HEK293 (cell line): Measurements from ENCODE around the gene RLF.

Experiments used
- CTCF ChIA-PET: fragments of 350-600 bp; formaldehyde crosslinking; extraction: SDS; loops from one replicate; lab custom pipeline; 2021; ENCODE audit warnings: antibody characterized with exemption; lab: Yijun Ruan, JAX
- POLR2A ChIA-PET: fragments of 300-600 bp; formaldehyde crosslinking; extraction: SDS; loops from one replicate; lab custom pipeline; 2020; ENCODE audit warnings: antibody characterized with exemption, inconsistent platforms; lab: Yijun Ruan, JAX
- H3K27ac ChIP-seq: fragments of 200-500 bp; sonication (Bioruptor generic); 2 replicates; pipeline ENCODE4 v1.5.1; 2014; ENCODE audit warnings: low read depth, low read length, control low read depth, inconsistent platforms; ENCODE audit errors: extremely low read depth
- H3K36me3 ChIP-seq, 2 experiments: fragments of 200-500 bp in 1 of 2; sonication (Bioruptor generic) in 1 of 2; 1 replicate in 1 of 2; 2 replicates in 1 of 2; pipeline ENCODE4 v1.5.1; 2014 to 2017; ENCODE audit warnings: inconsistent platforms in 2 of 2, low read length in 2 of 2; ENCODE audit not compliant: control insufficient read depth in 2 of 2, insufficient read depth in 1 of 2
- H3K4me1 ChIP-seq: fragments of 200-500 bp; sonication (Bioruptor generic); 2 replicates; pipeline ENCODE4 v1.5.1; 2014; ENCODE audit warnings: mild to moderate bottlenecking, low read length, inconsistent platforms; ENCODE audit not compliant: control insufficient read depth, insufficient read depth
- H3K4me3 ChIP-seq: 2 replicates; pipeline ENCODE4 v1.5.1; 2011; ENCODE audit warnings: low read depth, mild to moderate bottlenecking, control low read depth, low read length, moderate library complexity
- H3K9me3 ChIP-seq: fragments of 200-500 bp; sonication (Bioruptor generic); 2 replicates; pipeline ENCODE4 v1.5.1; 2014; ENCODE audit warnings: low read depth, low read length, inconsistent platforms; ENCODE audit not compliant: control insufficient read depth, insufficient read depth
- BCL11B ChIP-seq: fragments of 450-650 bp; formaldehyde crosslinking; IDR thresholded peaks from 2 replicates; pipeline ENCODE4 v1.5.1; 2016; ENCODE audit warnings: low read depth, missing biosample characterization, missing genetic modification characterization
- HOXC10 ChIP-seq: sonication (generic); formaldehyde crosslinking; IDR thresholded peaks from 2 replicates; pipeline ENCODE4 v1.8.1; 2023; ENCODE audit warnings: mild to moderate bottlenecking, missing genetic modification reagents
- KLF16 ChIP-seq: fragments of 450-650 bp; formaldehyde crosslinking; IDR thresholded peaks from 2 replicates; pipeline ENCODE4 v1.5.1; 2017; ENCODE audit warnings: missing biosample characterization, missing genetic modification characterization
- SETDB1 ChIP-seq: IDR thresholded peaks from one replicate; pipeline ENCODE4 v1.6.1; 2017; ENCODE audit warnings: mild to moderate bottlenecking, low read length, moderate library complexity, mixed read lengths; ENCODE audit not compliant: insufficient read length
- ZBTB1 ChIP-seq: fragments of 450-650 bp; formaldehyde crosslinking; IDR thresholded peaks from 2 replicates; pipeline ENCODE4 v1.5.1; 2016; ENCODE audit warnings: missing biosample characterization, missing genetic modification characterization
- ZBTB48 ChIP-seq: fragments of 450-650 bp; formaldehyde crosslinking; IDR thresholded peaks from 2 replicates; pipeline ENCODE4 v1.5.1; 2016; ENCODE audit warnings: missing biosample characterization, missing genetic modification characterization
- ZFHX2 ChIP-seq: fragments of 450-650 bp; formaldehyde crosslinking; conservative IDR thresholded peaks from 2 replicates; pipeline ENCODE4 v1.5.1; 2016; ENCODE audit warnings: missing biosample characterization, missing genetic modification characterization
- ZNF169 ChIP-seq: fragments of 450-650 bp; formaldehyde crosslinking; IDR thresholded peaks from 2 replicates; pipeline ENCODE4 v1.5.1; 2016; ENCODE audit warnings: missing biosample characterization, missing genetic modification characterization
- ZNF214 ChIP-seq: fragments of 450-650 bp; formaldehyde crosslinking; IDR thresholded peaks from 2 replicates; pipeline ENCODE4 v1.5.1; 2017; ENCODE audit warnings: missing biosample characterization, mild to moderate bottlenecking, missing genetic modification characterization, borderline replicate concordance
- ZNF239 ChIP-seq: fragments of 450-650 bp; formaldehyde crosslinking; IDR thresholded peaks from 2 replicates; pipeline ENCODE4 v1.5.1; 2016; ENCODE audit warnings: missing biosample characterization, missing genetic modification characterization
- ZNF292 ChIP-seq: fragments of 450-650 bp; formaldehyde crosslinking; IDR thresholded peaks from 2 replicates; pipeline ENCODE4 v1.5.1; 2016; ENCODE audit warnings: low read depth, missing biosample characterization, missing genetic modification characterization, borderline replicate concordance
- ZNF426 ChIP-seq: fragments of 450-650 bp; formaldehyde crosslinking; IDR thresholded peaks from 2 replicates; pipeline ENCODE4 v1.5.1; 2017; ENCODE audit warnings: missing biosample characterization, missing genetic modification characterization, mild to moderate bottlenecking, inconsistent platforms, moderate library complexity
- ZNF529 ChIP-seq: fragments of 450-650 bp; formaldehyde crosslinking; IDR thresholded peaks from 2 replicates; pipeline ENCODE4 v1.5.1; 2017; ENCODE audit warnings: missing genetic modification characterization, missing biosample characterization; ENCODE audit not compliant: insufficient replicate concordance
- ZNF555 ChIP-seq: fragments of 450-650 bp; formaldehyde crosslinking; conservative IDR thresholded peaks from 2 replicates; pipeline ENCODE4 v1.5.1; 2017; ENCODE audit warnings: missing biosample characterization, mild to moderate bottlenecking, missing genetic modification characterization, inconsistent platforms
- ZNF600 ChIP-seq: fragments of 450-650 bp; formaldehyde crosslinking; IDR thresholded peaks from 2 replicates; pipeline ENCODE4 v1.5.1; 2016; ENCODE audit warnings: missing biosample characterization, missing genetic modification characterization
- ZNF701 ChIP-seq: fragments of 450-650 bp; formaldehyde crosslinking; IDR thresholded peaks from 2 replicates; pipeline ENCODE4 v1.5.1; 2016; ENCODE audit warnings: missing biosample characterization, missing genetic modification characterization
- ZNF768 ChIP-seq: fragments of 450-650 bp; formaldehyde crosslinking; IDR thresholded peaks from 2 replicates; pipeline ENCODE4 v1.5.1; 2018; ENCODE audit warnings: missing biosample characterization, mild to moderate bottlenecking, missing genetic modification characterization
- ZNF785 ChIP-seq: fragments of 450-650 bp; formaldehyde crosslinking; IDR thresholded peaks from 2 replicates; pipeline ENCODE4 v1.5.1; 2016; ENCODE audit warnings: missing biosample characterization, missing genetic modification characterization
- ZNF837 ChIP-seq: fragments of 450-650 bp; formaldehyde crosslinking; IDR thresholded peaks from 2 replicates; pipeline ENCODE4 v1.5.1; 2016; ENCODE audit warnings: missing biosample characterization, missing genetic modification characterization
- ZSCAN16 ChIP-seq: fragments of 450-650 bp; formaldehyde crosslinking; IDR thresholded peaks from 2 replicates; pipeline ENCODE4 v1.5.1; 2016; ENCODE audit warnings: missing biosample characterization, missing genetic modification characterization
- TF ChIP-seq, protein P1 (sequence below): fragments of 450-650 bp; formaldehyde crosslinking; IDR thresholded peaks from 2 replicates; pipeline ENCODE4 v1.5.1; 2016; ENCODE audit warnings: missing biosample characterization, missing genetic modification characterization
- TF ChIP-seq, protein P2 (sequence below): fragments of 450-650 bp; formaldehyde crosslinking; IDR thresholded peaks from 2 replicates; pipeline ENCODE4; 2016; ENCODE audit warnings: missing biosample characterization, missing genetic modification characterization
- TF ChIP-seq, protein P3 (sequence below): fragments of 450-650 bp; IDR thresholded peaks from 2 replicates; pipeline ENCODE4 v1.5.1; 2018; ENCODE audit warnings: missing biosample characterization, mild to moderate bottlenecking, missing genetic modification characterization
- TF ChIP-seq, protein P4 (sequence below): fragments of 450-650 bp; formaldehyde crosslinking; IDR thresholded peaks from 2 replicates; pipeline ENCODE4 v1.5.1; 2016; ENCODE audit warnings: missing biosample characterization, missing genetic modification characterization

RLF gene

DNA sequence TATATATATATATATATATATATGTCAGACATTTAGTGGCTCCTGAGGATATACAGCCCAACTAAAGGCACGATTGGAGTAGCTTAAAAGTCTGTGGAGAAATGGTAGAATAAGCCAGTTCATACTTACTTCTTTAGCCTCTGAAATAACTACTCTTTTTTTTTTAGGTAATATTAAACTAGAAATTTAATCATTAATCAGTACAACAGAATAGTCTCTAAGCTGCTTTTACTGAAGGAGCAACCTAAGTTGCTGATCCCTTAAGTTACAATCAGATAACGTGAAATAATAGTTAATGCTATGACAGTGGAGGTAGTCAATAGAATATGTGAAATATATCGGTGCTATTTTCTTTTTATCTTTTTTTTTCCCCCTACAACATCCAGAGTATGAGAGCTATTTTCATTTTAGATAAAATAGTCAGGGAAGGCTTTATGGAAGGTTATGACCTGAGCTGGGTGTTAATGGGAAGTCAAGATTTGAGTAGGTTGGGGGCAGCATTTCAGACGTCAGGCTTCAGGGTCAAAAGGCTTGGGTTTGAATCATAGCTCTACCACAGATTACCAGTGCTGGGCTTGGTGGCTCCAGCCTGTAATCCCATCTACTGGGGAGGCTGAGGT is 112.5 kb downstream of the RLF start:
- Histone ChIP-seq H3K9me3 (no peaks in the 10 kb centered on the region), H3K4me3 (no peak overlapping the region), H3K36me3 (peaks cover 28 to 72% of the 10 kb centered on the region in 2 experiments), H3K4me1 (no peaks in the 10 kb centered on the region), H3K27ac (no peak overlapping the region)
- TF ChIP-seq ZNF600: no peak
- TF ChIP-seq ZNF555 (tag by site-specific recombination): no peak
- no peak for TF ChIP-seq ZNF169 (tag by site-specific recombination)
- TF ChIP-seq ZNF837 (tag by site-specific recombination): no peak
- no peak for TF ChIP-seq ZNF239
- no peak for TF ChIP-seq ZNF292 (tag by site-specific recombination)
- TF ChIP-seq ZSCAN16 (tag by site-specific recombination): no peak
- no peak for TF ChIP-seq ZNF785 (tag by site-specific recombination)
- TF ChIP-seq, protein P1, sequence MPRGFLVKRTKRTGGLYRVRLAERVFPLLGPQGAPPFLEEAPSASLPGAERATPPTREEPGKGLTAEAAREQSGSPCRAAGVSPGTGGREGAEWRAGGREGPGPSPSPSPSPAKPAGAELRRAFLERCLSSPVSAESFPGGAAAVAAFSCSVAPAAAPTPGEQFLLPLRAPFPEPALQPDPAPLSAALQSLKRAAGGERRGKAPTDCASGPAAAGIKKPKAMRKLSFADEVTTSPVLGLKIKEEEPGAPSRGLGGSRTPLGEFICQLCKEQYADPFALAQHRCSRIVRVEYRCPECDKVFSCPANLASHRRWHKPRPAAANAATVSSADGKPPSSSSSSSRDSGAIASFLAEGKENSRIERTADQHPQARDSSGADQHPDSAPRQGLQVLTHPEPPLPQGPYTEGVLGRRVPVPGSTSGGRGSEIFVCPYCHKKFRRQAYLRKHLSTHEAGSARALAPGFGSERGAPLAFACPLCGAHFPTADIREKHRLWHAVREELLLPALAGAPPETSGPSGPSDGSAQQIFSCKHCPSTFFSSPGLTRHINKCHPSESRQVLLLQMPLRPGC (tag by site-specific recombination): no peak
- TF ChIP-seq, protein P2, sequence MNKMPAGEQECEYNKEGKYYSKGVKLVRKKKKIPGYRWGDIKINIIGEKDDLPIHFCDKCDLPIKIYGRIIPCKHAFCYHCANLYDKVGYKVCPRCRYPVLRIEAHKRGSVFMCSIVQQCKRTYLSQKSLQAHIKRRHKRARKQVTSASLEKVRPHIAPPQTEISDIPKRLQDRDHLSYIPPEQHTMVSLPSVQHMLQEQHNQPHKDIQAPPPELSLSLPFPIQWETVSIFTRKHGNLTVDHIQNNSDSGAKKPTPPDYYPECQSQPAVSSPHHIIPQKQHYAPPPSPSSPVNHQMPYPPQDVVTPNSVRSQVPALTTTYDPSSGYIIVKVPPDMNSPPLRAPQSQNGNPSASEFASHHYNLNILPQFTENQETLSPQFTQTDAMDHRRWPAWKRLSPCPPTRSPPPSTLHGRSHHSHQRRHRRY: no peak
- no peak for TF ChIP-seq ZNF214 (tag by site-specific recombination)
- TF ChIP-seq, protein P3, sequence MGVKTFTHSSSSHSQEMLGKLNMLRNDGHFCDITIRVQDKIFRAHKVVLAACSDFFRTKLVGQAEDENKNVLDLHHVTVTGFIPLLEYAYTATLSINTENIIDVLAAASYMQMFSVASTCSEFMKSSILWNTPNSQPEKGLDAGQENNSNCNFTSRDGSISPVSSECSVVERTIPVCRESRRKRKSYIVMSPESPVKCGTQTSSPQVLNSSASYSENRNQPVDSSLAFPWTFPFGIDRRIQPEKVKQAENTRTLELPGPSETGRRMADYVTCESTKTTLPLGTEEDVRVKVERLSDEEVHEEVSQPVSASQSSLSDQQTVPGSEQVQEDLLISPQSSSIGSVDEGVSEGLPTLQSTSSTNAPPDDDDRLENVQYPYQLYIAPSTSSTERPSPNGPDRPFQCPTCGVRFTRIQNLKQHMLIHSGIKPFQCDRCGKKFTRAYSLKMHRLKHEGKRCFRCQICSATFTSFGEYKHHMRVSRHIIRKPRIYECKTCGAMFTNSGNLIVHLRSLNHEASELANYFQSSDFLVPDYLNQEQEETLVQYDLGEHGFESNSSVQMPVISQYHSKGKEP (tag by site-specific recombination): no peak
- TF ChIP-seq ZNF768: no peak
- TF ChIP-seq SETDB1: no peak
- TF ChIP-seq HOXC10 (CRISPR knock-in tag): no peak
- TF ChIP-seq ZNF426 (tag by site-specific recombination): no peak
- no peak for TF ChIP-seq KLF16 (tag by site-specific recombination)
- no peak for TF ChIP-seq ZNF701 (tag by site-specific recombination)
- TF ChIP-seq BCL11B (tag by site-specific recombination): no peak
- ChIA-PET CTCF (interaction anchor here (0.6 to 1.6 kb wide), 4 partner anchors 65 to 135 kb away, joined by 3 to 8 read pairs (median 6); no protein-coding TSS in a partner anchor), POLR2A (no interaction called here)

DNA sequence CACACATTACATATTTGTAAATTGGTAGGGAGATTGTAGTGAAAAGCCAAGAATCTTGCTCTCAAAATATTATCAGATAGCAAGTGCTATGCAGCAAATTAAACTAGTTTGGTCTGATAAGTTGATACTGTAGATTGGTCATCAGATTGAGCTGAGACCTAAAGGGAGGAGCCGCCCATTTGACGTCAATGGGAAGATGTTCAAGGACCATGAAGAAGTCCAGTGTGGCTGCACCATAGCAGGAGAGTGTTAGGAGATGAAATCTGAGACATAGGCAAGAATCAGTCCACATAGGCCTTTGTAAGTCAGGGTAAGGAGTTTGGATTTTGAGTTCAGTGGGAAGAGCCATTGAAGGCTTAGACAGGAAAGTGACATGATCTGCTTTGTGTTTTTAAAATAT is 113.1 kb downstream of the RLF start:
- Histone ChIP-seq H3K9me3 (no peaks in the 10 kb centered on the region), H3K36me3 (peaks cover 24 to 75% of the 10 kb centered on the region in 2 experiments), H3K27ac (no peak overlapping the region), H3K4me3 (no peak overlapping the region), H3K4me1 (no peaks in the 10 kb centered on the region)
- TF ChIP-seq ZBTB48 (tag by site-specific recombination) (no peak), ZFHX2 (tag by site-specific recombination) (no peak), ZBTB1 (tag by site-specific recombination) (no peak), ZNF529 (tag by site-specific recombination) (no peak)
- TF ChIP-seq, protein P4, sequence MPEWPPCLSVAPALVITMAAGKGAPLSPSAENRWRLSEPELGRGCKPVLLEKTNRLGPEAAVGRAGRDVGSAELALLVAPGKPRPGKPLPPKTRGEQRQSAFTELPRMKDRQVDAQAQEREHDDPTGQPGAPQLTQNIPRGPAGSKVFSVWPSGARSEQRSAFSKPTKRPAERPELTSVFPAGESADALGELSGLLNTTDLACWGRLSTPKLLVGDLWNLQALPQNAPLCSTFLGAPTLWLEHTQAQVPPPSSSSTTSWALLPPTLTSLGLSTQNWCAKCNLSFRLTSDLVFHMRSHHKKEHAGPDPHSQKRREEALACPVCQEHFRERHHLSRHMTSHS: no peak
- POLR2A ChIA-PET: interaction anchor here (0.6 kb wide), 1 partner anchor 17 kb away, joined by 5 read pairs; no protein-coding TSS in a partner anchor
- CTCF ChIA-PET: interaction anchor here (0.7 to 1.6 kb wide), 3 partner anchors 64 to 130 kb away, joined by 3 to 8 read pairs (median 8); no protein-coding TSS in a partner anchor
